Subcutaneous adipose tissue (tissue), 4 donors: Measurements from ENCODE around the gene TFDP1. TPM values are rescaled to one million over a fixed set of nuclear protein-coding genes. Genes with fewer than 3 reads are reported as not detected.

Experiments used
- total RNA-seq, 4 donors: library from RNA; depleted of rRNA; stranded (reverse); fragments of >200 nt; gene quantifications; one replicate each; pipeline ENCODE4 v1.1.0, GENCODE V29; 2016
- TF ChIP-seq, protein P1 (sequence below): fragments of 450-650 bp; IDR thresholded peaks from one replicate; pipeline ENCODE4 v1.5.1; 2016; ENCODE audit warnings: low read depth, mild to moderate bottlenecking, control low read depth, antibody characterized with exemption, moderate library complexity

TFDP1 gene
- total RNA-seq, 4 donors from 2014 or later, result 26.2 to 59.5 (median 27.8) TPM

DNA sequence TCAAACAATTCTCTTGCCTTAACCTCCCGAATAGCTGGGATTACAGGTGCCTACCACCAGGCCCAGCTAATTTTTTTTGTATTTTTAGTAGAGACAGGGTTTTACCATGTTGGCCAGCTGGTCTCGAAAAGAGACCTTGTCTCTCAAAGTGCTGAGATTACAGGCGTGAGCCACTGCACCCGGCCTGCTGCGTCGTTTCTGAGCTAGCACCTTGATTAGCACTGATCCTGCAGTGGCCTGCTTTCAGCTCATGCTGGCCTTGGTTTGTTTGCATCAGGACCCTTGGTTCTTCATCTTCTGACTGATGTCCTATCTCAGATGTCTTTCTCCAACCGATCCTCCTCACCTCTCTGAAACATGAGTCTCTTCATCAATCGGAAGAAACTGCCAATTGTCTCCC lies 4.9 kb upstream of the TFDP1 start:
- TF ChIP-seq, protein P1, sequence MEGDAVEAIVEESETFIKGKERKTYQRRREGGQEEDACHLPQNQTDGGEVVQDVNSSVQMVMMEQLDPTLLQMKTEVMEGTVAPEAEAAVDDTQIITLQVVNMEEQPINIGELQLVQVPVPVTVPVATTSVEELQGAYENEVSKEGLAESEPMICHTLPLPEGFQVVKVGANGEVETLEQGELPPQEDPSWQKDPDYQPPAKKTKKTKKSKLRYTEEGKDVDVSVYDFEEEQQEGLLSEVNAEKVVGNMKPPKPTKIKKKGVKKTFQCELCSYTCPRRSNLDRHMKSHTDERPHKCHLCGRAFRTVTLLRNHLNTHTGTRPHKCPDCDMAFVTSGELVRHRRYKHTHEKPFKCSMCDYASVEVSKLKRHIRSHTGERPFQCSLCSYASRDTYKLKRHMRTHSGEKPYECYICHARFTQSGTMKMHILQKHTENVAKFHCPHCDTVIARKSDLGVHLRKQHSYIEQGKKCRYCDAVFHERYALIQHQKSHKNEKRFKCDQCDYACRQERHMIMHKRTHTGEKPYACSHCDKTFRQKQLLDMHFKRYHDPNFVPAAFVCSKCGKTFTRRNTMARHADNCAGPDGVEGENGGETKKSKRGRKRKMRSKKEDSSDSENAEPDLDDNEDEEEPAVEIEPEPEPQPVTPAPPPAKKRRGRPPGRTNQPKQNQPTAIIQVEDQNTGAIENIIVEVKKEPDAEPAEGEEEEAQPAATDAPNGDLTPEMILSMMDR, result no peak

GRCh38 chr13:113581871-113582270 lies 2.7 kb upstream of the TFDP1 start:
- TF ChIP-seq, protein P1, result no peak

GRCh38 chr13:113582841-113583631 lies 1.5 kb upstream of the TFDP1 start:
- TF ChIP-seq, protein P1, result no peak

GRCh38 chr13:113584870-113585671 lies 518 bp downstream of the TFDP1 start:
- TF ChIP-seq, protein P1, result no peak

DNA sequence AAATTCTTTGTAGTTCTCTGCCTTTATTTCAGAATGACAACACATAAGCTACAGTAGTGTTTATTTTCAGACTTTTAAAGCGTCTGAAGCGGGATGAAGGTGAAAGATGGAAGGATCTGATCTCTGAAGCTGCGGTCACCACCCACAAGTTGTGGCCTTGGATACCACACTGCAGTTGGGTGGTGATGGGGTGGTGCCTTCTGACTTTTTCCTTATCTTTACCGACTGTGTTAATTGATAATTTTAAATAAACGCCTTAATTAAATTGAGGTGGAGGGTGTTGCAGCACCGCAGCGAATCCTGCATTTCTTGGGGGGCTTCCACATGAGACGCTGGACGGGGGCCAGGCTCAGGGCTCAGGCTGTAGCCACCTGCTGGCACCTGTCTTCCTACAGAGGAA lies 1.3 kb downstream of the TFDP1 start:
- TF ChIP-seq, protein P1, result no peak

DNA sequence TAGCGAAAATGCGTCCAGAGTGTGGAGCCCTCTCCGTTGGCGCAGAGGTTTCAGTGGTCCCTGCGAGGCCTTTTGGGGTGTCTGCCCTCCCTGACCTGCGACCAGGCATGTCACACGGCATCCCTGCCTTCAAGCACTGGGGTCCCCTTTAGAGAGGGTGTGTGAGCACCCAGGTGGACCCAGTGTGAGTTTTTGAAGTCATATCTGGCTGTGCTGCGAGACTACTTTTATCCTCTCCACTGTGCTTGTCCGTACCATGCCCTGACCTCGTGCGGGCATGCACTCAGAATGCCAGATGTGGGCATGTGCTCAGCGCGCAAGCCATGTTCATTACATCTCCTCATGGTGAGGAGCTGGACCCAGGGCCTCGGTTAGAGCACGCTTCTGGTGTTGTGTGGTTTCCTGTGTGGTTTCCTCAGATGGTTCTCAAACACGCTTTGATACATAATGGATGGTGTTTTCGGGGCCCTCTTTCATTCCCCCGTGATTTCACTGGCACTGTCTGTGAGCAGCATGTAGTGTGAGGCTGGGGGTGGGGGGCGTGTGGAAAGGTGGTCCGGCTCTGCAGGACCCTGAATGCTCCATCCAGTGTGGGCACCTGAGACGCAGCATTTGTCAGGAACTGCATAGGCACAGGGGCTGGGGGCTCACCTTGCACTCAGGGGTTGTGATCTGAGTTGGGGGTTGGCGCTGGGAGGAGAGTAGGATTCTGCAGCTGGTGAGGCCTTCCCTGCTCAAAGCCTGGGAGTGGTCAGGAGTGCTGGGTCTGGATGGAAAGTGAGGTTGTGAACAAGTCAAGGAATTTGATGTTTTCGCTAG lies 2.3 kb downstream of the TFDP1 start:
- TF ChIP-seq, protein P1, result no peak
